ENCODE results near the gene ALX4.

Gene ALX4

GRCh38 chr11:44263738-44264437 lies 46.1 kb downstream of the ALX4 start:
- Histone ChIP-seq H4K20me1 (ENCODE audit: insufficient read depth, low read length) (no peaks in the 10 kb centered on the region), H3K36me3 (replicated peaks; ENCODE audit: low read depth, low read length) (no peaks in the 10 kb centered on the region), H2AFZ (ENCODE audit: low read depth, low read length) (no peak overlapping the region), H3K9me3 (ENCODE audit: insufficient read depth, low read length) (no peaks in the 10 kb centered on the region), H3K4me3 (ENCODE audit: low read length) (no peak overlapping the region), H3K9ac (ENCODE audit: low read length) (no peak overlapping the region), H3K4me2 (ENCODE audit: low read length) (no peak overlapping the region), H3K79me2 (ENCODE audit: low read length) (no peaks in the 10 kb centered on the region), H3K4me1 (ENCODE audit: low read length) (no peaks in the 10 kb centered on the region), H3K27me3 (ENCODE audit: low read depth, low read length) (no peaks in the 10 kb centered on the region), H3K27ac (ENCODE audit: low read length) (no peak overlapping the region)
- TF ChIP-seq CTCF (IDR thresholded peaks at IDR 0.05; ENCODE audit: low read depth, low read length): no peak
- TF ChIP-seq EZH2phosphoT487 (IDR thresholded peaks at IDR 0.05; ENCODE audit: low read depth): no peak

GRCh38 chr11:44261800-44262591 lies 47.9 kb downstream of the ALX4 start:
- Histone ChIP-seq H3K9ac (ENCODE audit: low read length) (no peak overlapping the region), H4K20me1 (ENCODE audit: insufficient read depth, low read length) (no peaks in the 10 kb centered on the region), H3K4me2 (ENCODE audit: low read length) (no peak overlapping the region), H3K27me3 (ENCODE audit: low read depth, low read length) (no peaks in the 10 kb centered on the region), H3K79me2 (ENCODE audit: low read length) (no peaks in the 10 kb centered on the region), H3K4me1 (ENCODE audit: low read length) (no peaks in the 10 kb centered on the region), H3K4me3 (ENCODE audit: low read length) (no peak overlapping the region), H3K36me3 (replicated peaks; ENCODE audit: low read depth, low read length) (no peaks in the 10 kb centered on the region), H3K27ac (ENCODE audit: low read length) (no peak overlapping the region), H3K9me3 (ENCODE audit: insufficient read depth, low read length) (no peaks in the 10 kb centered on the region), H2AFZ (ENCODE audit: low read depth, low read length) (no peak overlapping the region)
- TF ChIP-seq CTCF (IDR thresholded peaks at IDR 0.05; ENCODE audit: low read depth, low read length) (no peak), EZH2phosphoT487 (IDR thresholded peaks at IDR 0.05; ENCODE audit: low read depth) (no peak)

- no peak overlapping the region for H2AFZ ChIP-seq (ENCODE audit: low read depth, low read length)
- H4K20me1 ChIP-seq (ENCODE audit: insufficient read depth, low read length): no peaks in the 10 kb centered on the region
- no peak overlapping the region for H3K4me2 ChIP-seq (ENCODE audit: low read length)
- H3K27me3 ChIP-seq (ENCODE audit: low read depth, low read length): no peaks in the 10 kb centered on the region
- no peaks in the 10 kb centered on the region for H3K9me3 ChIP-seq (ENCODE audit: insufficient read depth, low read length)
- no peak overlapping the region for H3K9ac ChIP-seq (ENCODE audit: low read length)
- no peak overlapping the region for H3K4me3 ChIP-seq (ENCODE audit: low read length)
- no peak for TF ChIP-seq EZH2phosphoT487 (IDR thresholded peaks at IDR 0.05; ENCODE audit: low read depth)
- no peak for TF ChIP-seq CTCF (IDR thresholded peaks at IDR 0.05; ENCODE audit: low read depth, low read length)
- H3K36me3 ChIP-seq (replicated peaks; ENCODE audit: low read depth, low read length): no peaks in the 10 kb centered on the region
- H3K27ac ChIP-seq (ENCODE audit: low read length): no peak overlapping the region
- no peaks in the 10 kb centered on the region for H3K79me2 ChIP-seq (ENCODE audit: low read length)
- no peaks in the 10 kb centered on the region for H3K4me1 ChIP-seq (ENCODE audit: low read length)
Observed at GRCh38 chr11:44260081-44260480, 49.9 kb downstream of the ALX4 start.

GRCh38 chr11:44258839-44259420 lies 51.0 kb downstream of the ALX4 start:
- no peaks in the 10 kb centered on the region for H3K9me3 ChIP-seq (ENCODE audit: insufficient read depth, low read length)
- no peak overlapping the region for H2AFZ ChIP-seq (ENCODE audit: low read depth, low read length)
- no peak overlapping the region for H3K4me3 ChIP-seq (ENCODE audit: low read length)
- no peak for TF ChIP-seq EZH2phosphoT487 (IDR thresholded peaks at IDR 0.05; ENCODE audit: low read depth)
- TF ChIP-seq CTCF (IDR thresholded peaks at IDR 0.05; ENCODE audit: low read depth, low read length): no peak
- H4K20me1 ChIP-seq (ENCODE audit: insufficient read depth, low read length): no peaks in the 10 kb centered on the region
- no peak overlapping the region for H3K9ac ChIP-seq (ENCODE audit: low read length)
- H3K4me2 ChIP-seq (ENCODE audit: low read length): no peak overlapping the region
- H3K79me2 ChIP-seq (ENCODE audit: low read length): no peaks in the 10 kb centered on the region
- H3K27ac ChIP-seq (ENCODE audit: low read length): no peak overlapping the region
- H3K36me3 ChIP-seq (replicated peaks; ENCODE audit: low read depth, low read length): no peaks in the 10 kb centered on the region
- H3K4me1 ChIP-seq (ENCODE audit: low read length): no peaks in the 10 kb centered on the region
- no peaks in the 10 kb centered on the region for H3K27me3 ChIP-seq (ENCODE audit: low read depth, low read length)
